HEK293T (cell line): ENCODE results near the gene KRT25.

Experiments used
- BHLHE40 ChIP-seq: fragments of 450-650 bp; IDR thresholded peaks from 2 replicates; pipeline ENCODE4 v1.6.1; 2016; ENCODE audit warnings: mild to moderate bottlenecking, moderate library complexity, borderline replicate concordance
- FOXK2 ChIP-seq: fragments of 450-650 bp; IDR thresholded peaks from 2 replicates; pipeline ENCODE4 v1.6.1; 2016; ENCODE audit warnings: mild to moderate bottlenecking
- SUZ12 ChIP-seq: fragments of 450-650 bp; IDR thresholded peaks from 2 replicates; pipeline ENCODE4 v1.6.1; 2016; ENCODE audit warnings: mild to moderate bottlenecking
- ZNF384 ChIP-seq: fragments of 450-650 bp; IDR thresholded peaks from 2 replicates; pipeline ENCODE4 v1.6.1; 2016

DNA sequence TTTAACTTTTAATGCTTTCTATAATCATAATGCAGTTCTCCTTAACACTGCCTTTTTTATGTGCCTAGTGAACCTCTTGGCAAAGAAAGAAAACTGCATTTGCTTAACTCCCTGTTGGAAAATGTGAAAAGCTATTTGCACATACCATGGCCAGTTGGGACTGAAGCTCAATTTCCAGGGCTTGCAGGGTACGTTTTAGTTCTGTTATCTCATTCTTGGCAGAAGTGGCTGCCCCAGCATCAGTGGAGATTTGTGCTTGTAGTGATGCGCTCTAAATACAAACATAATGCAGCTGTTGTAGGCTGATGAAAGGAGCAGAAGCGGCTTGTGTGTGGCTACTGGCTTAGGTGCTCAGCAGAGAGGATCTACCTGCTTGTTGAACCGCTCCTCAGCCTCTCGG, 55.3 kb downstream of the KRT25 start:
- TF ChIP-seq FOXK2, result no peak
- no peak for TF ChIP-seq ZNF384
- no peak for TF ChIP-seq SUZ12
- no peak for TF ChIP-seq BHLHE40
